ENCODE results near the gene NINJ2. TPM values are rescaled to one million over a fixed set of nuclear protein-coding genes. Genes with fewer than 3 reads are reported as not detected.
A peak's percentile ranks its signal among the peaks of the same experiment; 100 is the strongest.

NINJ2 gene
- total RNA-seq, 4 donors from 2014 or later, result 0.78 to 9.0 (median 5.2) TPM

DNA sequence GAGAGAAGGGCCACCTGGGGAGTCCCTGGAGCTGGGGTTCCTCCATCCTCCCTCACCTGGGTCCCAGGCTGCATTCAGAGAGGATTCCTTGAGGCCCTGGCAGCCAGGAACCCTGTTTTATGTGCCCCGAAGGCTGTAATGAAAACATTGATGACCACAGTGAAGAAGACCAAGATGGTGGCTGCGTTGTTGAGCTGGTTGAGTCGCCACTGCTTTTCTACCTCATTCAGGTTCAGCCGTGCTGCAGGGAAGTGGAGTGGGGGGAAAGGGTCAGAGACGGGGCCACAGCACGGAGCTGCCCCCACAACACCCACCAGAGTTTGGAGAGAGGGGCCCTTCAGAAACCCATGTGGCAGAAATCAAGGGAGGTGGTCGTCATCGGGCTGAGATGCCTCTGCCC lies 98.1 kb downstream of the NINJ2 start:
- TF ChIP-seq, protein P1, sequence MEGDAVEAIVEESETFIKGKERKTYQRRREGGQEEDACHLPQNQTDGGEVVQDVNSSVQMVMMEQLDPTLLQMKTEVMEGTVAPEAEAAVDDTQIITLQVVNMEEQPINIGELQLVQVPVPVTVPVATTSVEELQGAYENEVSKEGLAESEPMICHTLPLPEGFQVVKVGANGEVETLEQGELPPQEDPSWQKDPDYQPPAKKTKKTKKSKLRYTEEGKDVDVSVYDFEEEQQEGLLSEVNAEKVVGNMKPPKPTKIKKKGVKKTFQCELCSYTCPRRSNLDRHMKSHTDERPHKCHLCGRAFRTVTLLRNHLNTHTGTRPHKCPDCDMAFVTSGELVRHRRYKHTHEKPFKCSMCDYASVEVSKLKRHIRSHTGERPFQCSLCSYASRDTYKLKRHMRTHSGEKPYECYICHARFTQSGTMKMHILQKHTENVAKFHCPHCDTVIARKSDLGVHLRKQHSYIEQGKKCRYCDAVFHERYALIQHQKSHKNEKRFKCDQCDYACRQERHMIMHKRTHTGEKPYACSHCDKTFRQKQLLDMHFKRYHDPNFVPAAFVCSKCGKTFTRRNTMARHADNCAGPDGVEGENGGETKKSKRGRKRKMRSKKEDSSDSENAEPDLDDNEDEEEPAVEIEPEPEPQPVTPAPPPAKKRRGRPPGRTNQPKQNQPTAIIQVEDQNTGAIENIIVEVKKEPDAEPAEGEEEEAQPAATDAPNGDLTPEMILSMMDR (IDR thresholded peaks at IDR 0.05), result no peak
- TF ChIP-seq POLR2A (IDR thresholded peaks at IDR 0.05) (no peak), EP300 (IDR thresholded peaks at IDR 0.05) (no peak), POLR2AphosphoS5 (IDR thresholded peaks at IDR 0.05) (no peak)
- no peaks in the 10 kb centered on the region for H3K36me3 ChIP-seq
- no peaks in the 10 kb centered on the region for H3K9me3 ChIP-seq
- H3K4me3 ChIP-seq, result no peak overlapping the region
- peaks cover 0 to 11% (median 0%) of the 10 kb centered on the region in 3 donors for H3K4me1 ChIP-seq
- no peak for ATAC-seq
- H3K27ac ChIP-seq, result no peak overlapping the region
- H3K27me3 ChIP-seq, result no peaks in the 10 kb centered on the region
- WGBS, 2 donors (ENCODE audit: low coverage in 1 of 2), result 77% methylated on average over 7 of the region's 8 CpGs; no CpG with 5 or more reads in 1 of the 2 donors

DNA sequence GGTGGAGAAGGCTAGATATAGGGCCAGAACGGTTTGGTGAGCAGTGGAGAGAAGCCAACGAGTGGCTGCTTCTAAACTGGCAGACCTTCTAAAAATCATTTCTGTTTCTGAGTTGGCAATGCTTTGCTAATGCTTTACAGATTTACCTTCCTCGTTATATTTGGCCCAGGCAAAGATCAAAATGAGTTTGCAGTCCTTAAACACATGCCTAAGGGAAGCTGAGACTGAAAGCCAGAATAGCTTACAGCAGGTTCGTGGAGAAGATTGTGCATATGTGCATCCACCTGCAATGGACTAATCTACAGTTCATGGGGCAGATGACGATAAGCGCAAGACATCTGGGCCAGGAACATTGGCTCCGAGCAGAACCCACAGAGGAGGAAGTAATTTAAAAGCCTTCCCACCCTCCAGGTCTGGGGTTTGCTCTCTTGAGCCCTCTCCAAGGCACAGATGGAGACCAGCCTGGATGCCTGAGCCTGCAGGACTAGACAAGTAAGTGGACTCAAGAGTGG lies 99.4 kb downstream of the NINJ2 start:
- Histone ChIP-seq H3K27me3 (peaks cover 12% of the 10 kb centered on the region), H3K27ac (no peak overlapping the region), H3K36me3 (no peaks in the 10 kb centered on the region), H3K4me1 (no peaks in the 10 kb centered on the region), H3K4me3 (no peak overlapping the region), H3K9me3 (no peaks in the 10 kb centered on the region)
- 49 to 75% methylated on average over 3 to 7 of the region's 7 CpGs for WGBS, 2 donors (ENCODE audit: low coverage in 1 of 2)
- TF ChIP-seq, protein P1 (IDR thresholded peaks at IDR 0.05), result no peak
- TF ChIP-seq POLR2A (IDR thresholded peaks at IDR 0.05) (no peak), POLR2AphosphoS5 (IDR thresholded peaks at IDR 0.05) (no peak), EP300 (IDR thresholded peaks at IDR 0.05) (no peak)
- ATAC-seq, result no peak

GRCh38 chr12:563250-563781 lies 99.9 kb downstream of the NINJ2 start:
- H3K9me3 ChIP-seq, result no peaks in the 10 kb centered on the region
- no peaks in the 10 kb centered on the region for H3K36me3 ChIP-seq
- WGBS, 2 donors (ENCODE audit: low coverage in 1 of 2), result 55 to 74% methylated on average over 4 to 5 of the region's 8 CpGs
- TF ChIP-seq POLR2A (IDR thresholded peaks at IDR 0.05) (no peak), POLR2AphosphoS5 (IDR thresholded peaks at IDR 0.05) (no peak), EP300 (IDR thresholded peaks at IDR 0.05) (no peak)
- TF ChIP-seq, protein P1 (IDR thresholded peaks at IDR 0.05), result no peak
- no peak for ATAC-seq
- peak overlapping the region in 1 of 4 donors; percentile 46 for H3K27ac ChIP-seq
- peaks cover 16% of the 10 kb centered on the region for H3K27me3 ChIP-seq
- peak overlapping the region in 1 of 2 donors; percentile 26 for H3K4me3 ChIP-seq
- no peaks in the 10 kb centered on the region for H3K4me1 ChIP-seq

GRCh38 chr12:562634-563033 lies 100.6 kb downstream of the NINJ2 start:
- Histone ChIP-seq H3K4me3 (peak overlapping the region in 1 of 2 donors; percentile 26), H3K4me1 (no peaks in the 10 kb centered on the region), H3K27me3 (peaks cover 23% of the 10 kb centered on the region), H3K36me3 (no peaks in the 10 kb centered on the region), H3K27ac (peak overlapping the region in 1 of 4 donors; percentile 46), H3K9me3 (no peaks in the 10 kb centered on the region)
- 77 to 88% methylated on average over 2 of the region's 12 CpGs for WGBS, 2 donors (ENCODE audit: low coverage in 1 of 2)
- ATAC-seq, result no peak
- TF ChIP-seq EP300 (IDR thresholded peaks at IDR 0.05) (no peak), POLR2A (IDR thresholded peaks at IDR 0.05) (no peak), POLR2AphosphoS5 (IDR thresholded peaks at IDR 0.05) (no peak)
- TF ChIP-seq, protein P1 (IDR thresholded peaks at IDR 0.05), result no peak

Measured in gastroesophageal sphincter (tissue), 4 donors.